Mucosa of descending colon (tissue), 3 donors: ENCODE results near the gene GFPT2. TPM values are rescaled to one million over a fixed set of nuclear protein-coding genes. Genes with fewer than 3 reads are reported as not detected.
A peak's percentile ranks its signal among the peaks of the same experiment; 100 is the strongest.

Experiments
- ATAC-seq: fragments of 200-7000 bp; cut with Tn5 transposase; one replicate; pipeline ENCODE4 v1.9.1; 2020; ENCODE audit warnings: mild to moderate bottlenecking, moderate library complexity
- DNase-seq, 3 donors: peaks; one replicate each; pipeline ENCODE4 v3.0.0-alpha.2; 2020
- H3K36me3 ChIP-seq: fragments of 200-600 bp; one replicate; pipeline ENCODE4 v1.8.0; 2021; ENCODE audit warnings: low read depth, mild to moderate bottlenecking
- H3K4me1 ChIP-seq: fragments of 200-600 bp; one replicate; pipeline ENCODE4 v1.8.0; 2021; ENCODE audit warnings: low read depth, mild to moderate bottlenecking
- H3K4me3 ChIP-seq: fragments of 200-600 bp; one replicate; pipeline ENCODE4 v1.8.0; 2021; ENCODE audit warnings: mild to moderate bottlenecking
- H3K9me3 ChIP-seq: fragments of 200-600 bp; one replicate; pipeline ENCODE4 v1.8.0; 2021; ENCODE audit warnings: mild to moderate bottlenecking
- intact Hi-C, 2 donors: fragments of 100-400 bp; cut with DNase I in 1 of 2; cut with micrococcal nuclease in 1 of 2; formaldehyde crosslinking; loops; one replicate each; pipeline versions ENCODE4 v1.11.0 to v1.11.1; 2022; cut with DNase I, micrococcal nuclease
- total RNA-seq, 3 donors: library from RNA; stranded (reverse); fragmentation: NEBNext Ultra II Directional in 2 of 3; extraction: Animal tissue kit (Norgen Biotek cat#: 25700) in 2 of 3; gene quantifications; one replicate each; pipeline versions ENCODE4 v1.2.1 to v1.2.4, GENCODE V29; 2021 to 2023
- TF ChIP-seq, protein P1 (sequence below): fragments of 200-600 bp; IDR thresholded peaks from one replicate; pipeline ENCODE4 v1.8.0; 2022; ENCODE audit warnings: antibody characterized with exemption, mild to moderate bottlenecking
- donor health status: DM: no; HTN: no; CAD: no; lungs with moderate emphysema.
- donor health status: DM: no; HTN: no; CAD: no.
- donor health status: DM: no; HTN: yes; CAD: no.

The GFPT2 gene
- total RNA-seq, 3 donors from 2014 or later, result 1.3 to 17.4 (median 7.9) TPM

DNA sequence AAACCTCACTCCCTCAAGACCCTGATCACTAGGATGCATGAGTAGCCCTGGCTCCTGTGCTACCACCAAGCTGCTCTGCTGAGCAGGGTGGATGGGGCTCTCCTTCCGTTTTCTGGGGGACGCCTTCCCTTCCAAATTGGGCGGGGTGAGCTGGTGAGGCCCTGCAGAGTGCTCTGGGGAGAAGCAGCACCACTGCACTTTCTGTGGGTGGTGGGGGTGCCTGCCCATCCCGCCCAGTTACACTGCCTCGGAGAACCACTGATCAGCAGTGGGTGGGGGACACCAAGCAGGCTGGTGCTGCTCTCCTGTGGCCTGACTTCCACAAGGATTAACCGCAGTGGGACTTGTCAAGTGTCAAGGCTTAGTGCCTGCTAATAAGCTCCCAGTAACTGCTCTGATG, 19.0 kb downstream of the GFPT2 start:
- no peaks in the 10 kb centered on the region for H3K9me3 ChIP-seq
- intact Hi-C loops, result no loop called here
- DNase-seq (peak in 1 of 3 donors; percentile 7), ATAC-seq (no peak)
- TF ChIP-seq, protein P1, sequence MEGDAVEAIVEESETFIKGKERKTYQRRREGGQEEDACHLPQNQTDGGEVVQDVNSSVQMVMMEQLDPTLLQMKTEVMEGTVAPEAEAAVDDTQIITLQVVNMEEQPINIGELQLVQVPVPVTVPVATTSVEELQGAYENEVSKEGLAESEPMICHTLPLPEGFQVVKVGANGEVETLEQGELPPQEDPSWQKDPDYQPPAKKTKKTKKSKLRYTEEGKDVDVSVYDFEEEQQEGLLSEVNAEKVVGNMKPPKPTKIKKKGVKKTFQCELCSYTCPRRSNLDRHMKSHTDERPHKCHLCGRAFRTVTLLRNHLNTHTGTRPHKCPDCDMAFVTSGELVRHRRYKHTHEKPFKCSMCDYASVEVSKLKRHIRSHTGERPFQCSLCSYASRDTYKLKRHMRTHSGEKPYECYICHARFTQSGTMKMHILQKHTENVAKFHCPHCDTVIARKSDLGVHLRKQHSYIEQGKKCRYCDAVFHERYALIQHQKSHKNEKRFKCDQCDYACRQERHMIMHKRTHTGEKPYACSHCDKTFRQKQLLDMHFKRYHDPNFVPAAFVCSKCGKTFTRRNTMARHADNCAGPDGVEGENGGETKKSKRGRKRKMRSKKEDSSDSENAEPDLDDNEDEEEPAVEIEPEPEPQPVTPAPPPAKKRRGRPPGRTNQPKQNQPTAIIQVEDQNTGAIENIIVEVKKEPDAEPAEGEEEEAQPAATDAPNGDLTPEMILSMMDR, result no peak
- H3K36me3 ChIP-seq, result no peaks in the 10 kb centered on the region
- no peak overlapping the region for H3K4me3 ChIP-seq
- no peaks in the 10 kb centered on the region for H3K4me1 ChIP-seq

DNA sequence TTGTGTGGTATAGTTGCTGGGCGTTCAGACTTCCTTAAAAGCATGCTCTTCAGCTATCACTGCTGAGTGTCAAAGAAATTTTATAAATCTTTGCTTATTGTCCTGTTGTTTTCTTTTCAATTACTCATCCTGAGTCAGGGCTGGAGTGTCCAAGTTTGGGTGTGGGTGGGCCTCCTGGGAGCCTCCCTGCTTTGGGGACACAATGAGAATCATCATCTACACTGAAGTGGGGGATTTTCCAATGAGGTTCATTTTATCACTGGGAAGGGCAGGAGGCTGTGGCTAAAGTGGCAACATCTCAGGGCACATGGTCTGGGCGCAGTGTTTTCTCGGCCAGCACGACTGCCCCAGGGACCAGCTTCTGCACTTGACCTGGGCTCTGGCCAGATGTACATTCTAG, 19.5 kb downstream of the GFPT2 start:
- H3K36me3 ChIP-seq, result no peaks in the 10 kb centered on the region
- TF ChIP-seq, protein P1, result no peak
- no peak overlapping the region for H3K4me3 ChIP-seq
- no peaks in the 10 kb centered on the region for H3K9me3 ChIP-seq
- no peaks in the 10 kb centered on the region for H3K4me1 ChIP-seq
- ATAC-seq (no peak), DNase-seq (peak in 1 of 3 donors; percentile 26)
- intact Hi-C loops, result no loop called here

DNA sequence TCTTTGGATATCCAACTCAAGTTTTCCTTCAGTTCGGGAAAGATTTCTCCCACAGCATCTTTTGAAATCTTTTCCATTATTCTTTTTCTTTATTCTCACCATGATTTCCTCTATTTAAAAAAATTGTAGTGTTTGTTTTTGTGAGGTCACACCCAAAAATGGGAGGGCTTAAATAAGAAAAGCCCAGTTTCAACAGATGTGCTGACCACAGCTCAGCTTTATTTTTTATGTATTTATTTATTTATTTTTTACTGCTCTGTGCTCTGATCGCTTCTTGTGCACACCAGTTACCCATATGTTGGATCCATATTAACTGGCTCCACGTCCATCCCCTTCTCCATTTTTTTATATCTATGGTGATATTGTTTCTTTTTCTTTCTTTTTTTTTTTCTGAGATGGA, 20.3 kb downstream of the GFPT2 start:
- no peak for ATAC-seq
- Histone ChIP-seq H3K36me3 (no peaks in the 10 kb centered on the region), H3K9me3 (no peaks in the 10 kb centered on the region), H3K4me1 (no peaks in the 10 kb centered on the region), H3K4me3 (no peak overlapping the region)
- TF ChIP-seq, protein P1, result no peak
- intact Hi-C loops, result no loop called here
- no peak for DNase-seq

DNA sequence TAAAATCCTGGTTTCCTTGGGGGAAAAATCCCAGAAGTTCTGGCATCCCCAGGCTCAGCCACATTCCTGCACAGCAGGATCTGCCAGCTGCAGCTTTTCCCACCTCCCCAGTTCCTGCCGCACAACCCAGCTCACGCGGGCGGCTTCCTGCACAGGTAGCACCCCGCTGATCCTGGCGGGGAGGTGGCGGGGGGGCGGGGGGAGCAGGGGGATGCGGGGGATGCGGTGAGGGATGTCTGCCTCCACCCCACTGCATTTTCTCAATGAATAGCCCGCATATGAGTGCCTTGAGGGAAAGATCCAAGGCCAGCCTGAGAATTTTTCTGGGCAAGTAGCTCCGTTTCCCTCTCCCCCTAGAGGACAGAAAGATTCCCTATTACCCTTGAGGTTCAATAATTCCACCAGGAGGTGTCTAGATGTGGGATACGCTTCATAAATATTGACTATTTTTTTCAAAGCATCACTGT, 21.1 kb downstream of the GFPT2 start:
- ATAC-seq, result no peak
- TF ChIP-seq, protein P1, result no peak
- DNase-seq, result no peak
- Histone ChIP-seq H3K9me3 (no peaks in the 10 kb centered on the region), H3K4me1 (no peaks in the 10 kb centered on the region), H3K4me3 (no peak overlapping the region), H3K36me3 (no peaks in the 10 kb centered on the region)
- intact Hi-C loops, result no loop called here

DNA sequence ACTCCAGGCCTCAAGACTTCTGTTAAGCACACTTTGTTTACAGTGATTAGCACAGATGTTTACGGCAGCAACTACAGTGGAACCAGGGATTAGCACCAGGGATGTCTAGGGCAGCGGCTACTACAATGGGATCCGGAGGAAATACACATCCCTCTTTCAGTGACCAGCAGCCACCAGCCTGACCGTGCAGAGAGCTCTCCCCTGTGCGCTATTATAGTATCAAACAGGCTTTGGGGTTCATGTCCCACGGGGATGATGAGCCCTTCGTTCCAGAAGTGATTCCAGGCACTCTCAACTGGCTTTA, 21.5 kb downstream of the GFPT2 start:
- intact Hi-C loops, result no loop called here
- no peaks in the 10 kb centered on the region for H3K36me3 ChIP-seq
- TF ChIP-seq, protein P1, result no peak
- H3K9me3 ChIP-seq, result no peaks in the 10 kb centered on the region
- ATAC-seq (no peak), DNase-seq (no peak)
- no peak overlapping the region for H3K4me3 ChIP-seq
- no peaks in the 10 kb centered on the region for H3K4me1 ChIP-seq
